ENCODE results near the gene OR4C46. TPM values are rescaled to one million over a fixed set of nuclear protein-coding genes. Genes with fewer than 3 reads are reported as not detected.
"Not testable (repeated sequence)": the region's sequence is repeated elsewhere in the genome, so short reads cannot be mapped to it uniquely, and the experiment has no call there.

Gene OR4C46
- total RNA-seq (2014; rRNA removed; shearing (Covaris generic)) = not detected in 2 replicates

GRCh38 chr11:54603898-54604297 is at the start of gene OR4C46:
TSS of gene OR4C46 (minus strand) at chr11:54603998. CDS start at chr11:54603998, 0 bp downstream.
- no peak for DNase-seq (ENCODE audit: low read depth)

DNA sequence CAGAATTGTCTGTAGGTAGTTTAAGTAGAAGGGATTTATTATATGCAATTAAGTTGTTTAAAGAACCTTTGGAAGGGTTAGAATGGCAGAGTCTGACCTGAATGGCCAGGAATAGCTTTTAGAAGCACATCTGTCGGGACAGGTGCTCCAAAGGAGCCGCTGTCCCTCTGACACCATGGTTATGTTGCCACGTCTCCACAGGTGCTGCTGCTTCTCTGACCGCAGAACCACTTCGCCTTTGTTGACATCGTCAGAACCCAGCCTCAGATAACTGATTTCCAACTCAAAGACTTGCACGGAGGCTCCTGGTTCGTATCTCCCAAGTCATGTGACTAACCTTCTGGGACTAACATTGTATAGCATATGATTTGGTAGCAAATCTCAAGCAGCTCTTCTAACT is 41.8 kb upstream of the OR4C46 start:
- not testable (repeated sequence) for DNase-seq (ENCODE audit: low read depth)

DNA sequence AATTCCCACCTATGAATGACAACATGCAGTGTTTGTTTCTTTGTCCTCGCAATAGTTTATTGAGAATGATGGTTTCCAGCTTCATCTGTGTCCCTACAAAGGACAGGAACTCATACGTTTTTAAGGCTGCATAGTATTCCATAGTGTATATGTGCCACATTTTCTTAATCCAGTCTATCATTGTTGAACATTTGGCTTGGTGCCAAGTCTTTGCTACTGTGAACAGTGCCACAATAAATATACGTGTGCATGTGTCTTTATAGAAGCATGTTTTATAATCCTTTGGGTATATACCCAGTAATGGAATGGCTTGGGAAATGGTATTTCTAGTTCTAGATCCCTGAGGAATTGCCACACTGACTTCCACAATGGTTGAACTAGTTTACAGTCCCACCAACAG is 42.4 kb downstream of the OR4C46 start:
- not testable (repeated sequence) for DNase-seq (ENCODE audit: low read depth)

DNA sequence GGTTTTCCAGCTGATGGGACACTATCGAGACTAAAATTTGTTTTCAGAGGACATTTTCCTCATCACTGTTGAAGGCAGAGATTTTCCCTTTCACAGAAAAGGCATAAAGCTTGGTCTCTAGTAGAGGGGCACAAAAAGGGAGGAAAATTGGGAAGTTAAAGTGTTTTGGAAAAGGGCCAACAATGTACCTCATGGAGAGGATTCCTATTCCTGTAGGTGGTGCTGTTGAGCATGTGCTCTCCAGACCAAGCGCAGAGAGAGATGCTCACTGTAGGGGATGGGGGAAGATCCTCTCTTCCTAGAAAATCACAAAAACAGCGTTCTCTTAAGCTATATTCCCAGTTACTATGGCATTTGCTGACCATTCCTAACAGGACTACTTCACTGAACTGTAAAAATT is 44.9 kb downstream of the OR4C46 start:
- DNase-seq (ENCODE audit: low read depth) = no peak

DNA sequence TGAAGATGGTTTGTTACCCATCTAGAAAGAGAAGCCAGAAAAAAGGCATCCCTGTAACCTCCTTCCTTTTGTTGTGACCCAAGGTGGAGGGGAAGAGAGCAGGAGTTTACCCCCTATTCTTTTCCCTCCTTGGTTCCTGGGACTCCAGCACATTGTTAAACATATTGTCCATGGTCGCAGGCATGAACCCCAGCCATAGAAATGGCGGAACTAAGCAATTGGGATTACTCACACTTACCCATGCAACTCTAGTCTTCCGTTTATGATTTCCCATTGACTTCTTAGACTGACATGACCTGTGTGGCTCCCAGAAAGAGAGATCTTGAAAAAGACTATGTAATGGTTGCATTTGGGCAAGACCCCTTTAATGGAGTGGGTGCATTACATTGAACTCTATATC is 45.4 kb downstream of the OR4C46 start:
- DNase-seq (ENCODE audit: low read depth) = no peak

Other genes with a start within 250 kb of the OR4C46 start
- gene OR4A5, start 102.8 kb upstream of the OR4C46 start, total RNA-seq (2014; rRNA removed; shearing (Covaris generic)) = not detected in 2 replicates

Measured in RPMI7951 (cell line).